ENCODE results near the gene SGK1.
"Not testable (repeated sequence)": the region's sequence is repeated elsewhere in the genome, so short reads cannot be mapped to it uniquely, and the experiment has no call there.

The SGK1 gene

GRCh38 chr6:134223796-134224420, 94.0 kb downstream of the SGK1 start:
- no peak for DNase-seq (ENCODE audit: low read depth in 2 of 2)

DNA sequence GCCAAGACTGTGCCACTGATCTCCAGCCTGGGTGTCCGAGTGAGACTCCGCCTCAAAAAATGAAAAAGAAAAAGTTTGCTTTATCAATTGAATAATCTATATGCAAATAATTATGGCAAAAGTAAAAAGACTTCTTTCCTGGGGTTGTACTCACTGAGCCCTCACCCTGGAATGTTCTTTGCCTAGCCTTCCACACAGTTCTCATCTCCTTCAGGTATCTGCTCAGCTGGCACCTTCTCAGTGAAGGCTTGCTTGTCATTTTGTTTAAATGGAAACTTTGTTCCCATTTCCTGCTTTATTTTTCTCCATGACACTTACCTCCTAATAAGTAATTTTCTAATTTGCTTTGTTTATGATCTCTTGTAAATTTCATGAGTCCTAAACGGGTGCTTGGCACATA, 96.7 kb downstream of the SGK1 start:
- no peak for DNase-seq (ENCODE audit: low read depth in 2 of 2)

- no peak for DNase-seq (ENCODE audit: low read depth in 2 of 2)
Measured at GRCh38 chr6:134217798-134218140, 100.1 kb downstream of the SGK1 start.

DNA sequence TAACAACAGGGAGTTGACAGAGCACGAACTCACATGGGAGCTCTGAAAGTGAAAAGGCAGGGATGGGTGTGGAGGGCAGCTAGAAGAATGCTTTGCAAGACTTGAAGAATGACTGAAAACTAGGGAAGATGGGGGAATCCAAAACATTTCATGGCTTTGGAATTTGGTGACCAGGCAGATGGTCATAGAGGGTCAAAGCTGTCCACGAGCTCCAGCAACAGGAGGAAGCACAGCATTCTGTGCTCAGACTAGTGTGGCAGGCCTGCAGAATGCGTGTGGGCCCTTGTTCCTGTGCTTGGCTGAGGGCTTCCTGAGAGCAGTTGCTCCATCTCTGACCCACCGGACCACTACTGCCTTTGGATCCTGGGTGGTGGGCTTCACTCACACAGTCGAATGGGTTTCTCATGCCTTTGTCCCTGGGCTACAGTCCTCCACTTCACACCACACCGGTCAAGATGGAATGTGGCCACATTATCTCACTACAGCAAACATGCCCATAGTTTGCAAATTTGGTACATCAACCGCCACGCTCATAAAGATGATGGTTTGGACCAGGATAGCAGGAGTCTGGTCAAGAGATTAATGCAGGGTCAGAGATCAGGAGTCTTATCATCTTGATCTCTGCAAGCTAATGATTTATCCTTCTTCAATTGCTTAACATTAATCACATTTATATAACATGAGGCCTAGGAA, 100.7 kb downstream of the SGK1 start:
- no peak for DNase-seq (ENCODE audit: low read depth in 2 of 2)

DNA sequence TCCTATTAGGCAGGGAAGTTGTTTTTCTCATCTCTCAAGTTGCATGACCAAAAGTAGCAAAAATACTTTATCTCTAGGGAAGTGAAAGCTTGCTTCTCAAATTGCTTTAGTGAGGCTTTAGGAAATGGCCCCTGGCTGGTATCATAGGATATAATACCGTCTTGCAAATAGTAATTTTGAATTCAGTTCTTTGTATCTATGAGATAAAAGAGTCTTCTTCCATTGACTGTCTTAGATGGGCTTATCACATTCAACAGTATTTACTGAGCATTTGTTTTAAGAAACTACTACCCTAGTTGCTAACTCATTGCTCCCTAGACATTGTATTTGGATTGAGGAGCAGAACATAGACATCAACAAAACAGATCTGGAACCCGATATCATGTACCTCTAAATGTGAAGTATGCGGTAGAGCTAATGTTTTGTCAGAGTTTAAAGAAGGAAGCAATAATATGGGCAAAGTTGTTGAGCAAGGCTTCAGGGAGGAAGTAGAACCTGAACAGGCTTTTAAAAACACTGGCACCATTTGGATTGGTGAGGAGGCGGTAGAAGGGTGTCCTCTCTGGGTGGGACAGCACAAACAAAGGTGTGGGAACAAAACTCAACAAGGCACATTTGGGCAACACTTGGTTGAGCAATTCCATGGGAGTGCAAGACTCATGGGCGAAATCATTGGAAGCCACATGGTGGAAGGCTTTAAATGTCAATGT, 101.5 kb downstream of the SGK1 start:
- no peak for DNase-seq (ENCODE audit: low read depth in 2 of 2)

GRCh38 chr6:134213410-134213809, 104.5 kb downstream of the SGK1 start:
- not testable (repeated sequence) for DNase-seq (ENCODE audit: low read depth in 2 of 2)

- DNase-seq (ENCODE audit: low read depth in 2 of 2): no peak
Measured at GRCh38 chr6:134211297-134211696, 106.6 kb downstream of the SGK1 start.

- DNase-seq (ENCODE audit: low read depth in 2 of 2): no peak
Measured at GRCh38 chr6:134207421-134207820, 110.5 kb downstream of the SGK1 start.

GRCh38 chr6:134205366-134205765, 112.5 kb downstream of the SGK1 start:
- DNase-seq (ENCODE audit: low read depth in 2 of 2): no peak

DNA sequence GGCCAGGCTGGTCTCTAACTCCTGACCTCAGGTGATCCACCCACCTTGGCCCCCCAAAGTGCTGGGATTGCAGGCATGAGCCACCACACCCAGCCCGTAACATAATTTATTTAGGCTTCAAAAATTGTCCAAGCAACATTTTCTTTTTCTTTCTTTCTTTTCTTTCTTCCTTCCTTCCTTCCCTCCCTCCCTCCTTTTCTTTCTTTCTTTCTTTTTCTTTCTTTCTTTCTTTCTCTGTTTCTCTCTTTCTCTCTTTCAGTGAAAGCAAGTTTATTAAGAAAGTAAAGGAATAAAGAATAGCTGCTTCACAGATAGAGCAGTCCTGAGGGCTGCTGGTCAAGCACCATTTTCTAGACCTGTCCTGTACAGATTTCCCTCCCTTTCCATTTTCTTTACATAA, 113.2 kb downstream of the SGK1 start:
- DNase-seq (ENCODE audit: low read depth in 2 of 2): not testable (repeated sequence)

- DNase-seq (ENCODE audit: low read depth in 2 of 2): no peak
Measured at GRCh38 chr6:134204031-134204430, 113.9 kb downstream of the SGK1 start.

GRCh38 chr6:134201716-134202115, 116.2 kb downstream of the SGK1 start:
- no peak for DNase-seq (ENCODE audit: low read depth in 2 of 2)

- no peak for DNase-seq (ENCODE audit: low read depth in 2 of 2)
Measured at GRCh38 chr6:134199848-134200606, 117.9 kb downstream of the SGK1 start.

DNA sequence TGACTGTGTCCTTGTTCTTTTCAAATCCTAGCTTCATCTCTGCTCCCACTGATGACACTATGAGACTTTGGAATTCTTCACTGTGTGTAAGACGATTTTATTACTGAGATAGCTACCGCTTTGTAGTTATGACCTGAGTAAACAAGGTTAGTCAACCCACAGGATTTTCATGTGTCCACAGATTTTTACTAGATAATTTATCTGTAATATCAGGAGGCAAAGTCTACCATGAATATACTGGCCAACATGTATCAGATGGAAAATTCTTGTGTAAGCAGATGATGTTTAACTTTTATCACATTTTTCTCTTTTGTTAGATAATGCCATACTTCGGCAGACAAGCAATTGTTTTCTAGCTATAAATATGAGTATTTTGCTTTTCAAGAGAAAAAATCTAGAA, 119.8 kb downstream of the SGK1 start:
- DNase-seq (ENCODE audit: low read depth in 2 of 2): no peak

GRCh38 chr6:134197685-134198084, 120.2 kb downstream of the SGK1 start:
- not testable (repeated sequence) for DNase-seq (ENCODE audit: low read depth in 2 of 2)

DNA sequence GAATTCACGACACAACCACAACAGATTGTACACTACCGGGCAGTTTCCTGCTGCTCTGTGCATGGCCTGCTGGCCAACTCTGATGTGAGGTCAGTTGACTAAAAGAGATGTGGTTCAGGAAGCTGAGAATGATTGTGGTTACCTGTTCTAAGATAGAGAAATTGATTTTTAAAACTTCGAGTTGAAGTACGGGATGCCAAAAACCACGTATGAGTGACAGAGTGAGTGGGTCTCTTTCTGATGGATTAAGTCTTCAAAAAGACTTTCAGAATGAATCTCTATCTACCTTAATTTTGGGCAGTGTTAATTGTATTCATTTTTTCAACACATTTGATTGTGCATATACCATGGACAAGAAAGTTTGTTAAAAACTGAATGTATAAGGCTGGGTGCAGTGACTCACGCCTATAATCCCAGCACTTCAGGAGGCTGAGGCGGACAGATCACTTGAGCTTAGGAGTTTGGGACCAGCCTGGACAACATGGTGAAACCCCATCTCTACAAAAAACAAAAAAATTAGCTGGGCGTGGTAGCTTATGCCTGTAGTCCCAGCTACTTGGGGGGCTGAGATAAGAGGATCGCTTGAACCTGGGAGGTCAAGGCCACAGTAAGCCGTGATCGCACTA, 121.2 kb downstream of the SGK1 start:
- no peak for DNase-seq (ENCODE audit: low read depth in 2 of 2)

- DNase-seq (ENCODE audit: low read depth in 2 of 2): no peak
Measured at GRCh38 chr6:134195985-134196384, 121.9 kb downstream of the SGK1 start.

- DNase-seq (ENCODE audit: low read depth in 2 of 2): no peak
Measured at GRCh38 chr6:134195164-134195906, 122.6 kb downstream of the SGK1 start.

DNA sequence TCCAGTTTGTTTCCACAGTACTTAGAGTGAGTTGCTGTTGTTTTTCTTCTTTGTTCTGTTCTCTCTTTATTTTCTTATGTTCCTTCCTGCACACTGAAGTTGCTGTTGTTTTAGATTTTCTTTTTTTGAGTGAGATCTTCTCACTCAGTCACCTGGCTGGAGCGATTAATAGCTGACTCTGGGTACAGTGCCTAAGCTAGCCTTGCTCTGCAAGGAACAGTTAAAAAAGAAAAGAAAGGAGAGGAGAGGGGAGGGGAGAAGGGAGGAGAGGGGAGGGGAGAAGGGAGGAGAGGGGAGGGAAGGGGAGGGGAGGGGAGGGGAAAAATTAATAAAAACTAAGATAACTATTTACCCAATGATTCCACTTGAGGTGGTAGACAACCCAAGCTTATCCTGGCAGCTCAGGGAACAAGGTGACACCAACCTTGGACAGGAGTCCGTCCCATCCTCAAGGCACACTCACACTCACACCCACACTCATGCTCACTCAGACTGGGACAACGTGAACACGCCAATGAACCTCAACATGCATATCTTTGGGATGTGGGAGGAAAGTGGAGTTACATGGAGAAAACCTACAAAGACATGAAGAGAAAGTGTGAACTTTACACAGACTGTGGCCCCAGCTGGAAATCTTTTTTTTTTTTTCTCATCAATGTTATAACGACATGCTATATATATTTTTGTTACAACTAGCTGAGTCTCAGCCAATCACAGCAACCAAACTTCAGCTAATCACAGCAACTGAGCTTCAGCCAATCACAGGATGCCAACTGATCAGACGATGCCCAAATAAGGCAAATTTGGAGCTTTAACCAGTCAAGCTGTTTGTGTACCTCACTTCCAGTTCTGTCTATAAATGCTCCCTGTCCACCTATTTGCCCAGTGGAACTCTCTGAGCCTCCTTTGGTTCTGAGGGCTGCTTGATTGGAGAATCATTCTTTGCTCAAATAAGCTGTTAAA, 124.1 kb downstream of the SGK1 start:
- DNase-seq (ENCODE audit: low read depth in 2 of 2): no peak

DNA sequence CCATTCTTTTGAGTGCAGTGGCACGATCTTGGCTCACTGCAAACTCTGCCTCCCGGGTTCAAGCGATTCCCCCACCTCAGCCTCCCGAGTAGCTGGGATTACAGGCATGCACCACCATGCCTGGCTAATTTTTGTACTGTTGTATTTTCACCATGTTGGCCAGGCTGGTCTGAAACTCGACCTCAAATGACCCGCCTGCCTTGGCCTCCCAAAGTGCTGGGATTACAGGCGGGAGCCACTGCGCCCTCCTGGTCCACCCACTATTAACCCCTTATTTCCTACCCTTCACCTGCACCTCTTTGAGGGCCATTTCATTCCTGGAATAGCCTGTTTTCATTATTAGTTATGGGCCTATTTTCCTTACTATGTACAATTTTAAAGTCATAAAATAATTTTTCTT, 125.3 kb downstream of the SGK1 start:
- not testable (repeated sequence) for DNase-seq (ENCODE audit: low read depth in 2 of 2)

Data from stimulated activated CD4-positive, alpha-beta T cell treated with anti-CD3 and anti-CD28 coated beads, Interleukin-4, amount 100 ng/mL, for 48 hours (primary cell).